Measurements from ENCODE around the gene CSRP3. TPM values are rescaled to one million over a fixed set of nuclear protein-coding genes. Genes with fewer than 3 reads are reported as not detected.

CSRP3 gene
- not detected in 2 replicates for polyA plus RNA-seq (2013)

DNA sequence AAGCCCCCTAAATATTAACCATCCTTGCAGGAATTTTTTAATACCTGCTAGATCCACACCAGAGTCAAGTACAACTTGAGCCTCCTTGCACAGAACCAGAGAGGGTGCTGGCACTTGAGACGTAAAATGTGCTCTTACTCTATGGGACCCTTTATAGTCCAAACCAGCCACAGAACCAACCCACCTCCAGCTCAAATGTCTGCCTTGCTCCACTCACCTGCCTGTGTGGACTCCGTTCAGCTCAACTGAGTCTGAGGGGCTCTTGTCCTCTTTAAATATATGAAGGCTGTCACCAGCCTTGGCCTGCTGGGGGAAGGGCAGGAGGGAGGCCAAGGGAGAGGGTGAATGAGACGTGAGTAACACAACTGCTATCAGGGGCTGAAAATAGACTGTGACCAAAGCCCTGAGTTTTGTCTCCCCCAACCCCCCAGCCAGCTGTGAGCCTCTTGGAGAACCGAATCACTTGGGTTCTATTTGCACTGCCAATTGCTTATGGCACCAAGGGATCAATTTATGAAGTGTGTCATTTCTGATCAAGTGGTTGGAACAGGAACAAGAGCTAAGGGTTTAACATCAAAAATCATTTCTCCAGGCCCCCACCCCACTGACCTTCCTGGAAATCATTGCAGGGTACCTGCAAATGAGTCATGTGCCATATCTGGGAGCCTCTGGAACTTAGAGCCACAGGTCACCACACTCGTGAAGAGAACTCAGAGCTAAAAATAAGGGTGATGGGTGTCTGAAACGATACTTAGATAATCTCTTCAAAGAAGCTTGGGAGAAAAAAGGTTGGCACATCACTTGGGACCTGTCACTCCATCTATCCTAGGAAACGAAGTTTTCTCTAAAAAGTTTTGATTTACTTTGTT lies at the start of gene CSRP3:
TSS of gene CSRP3 (minus strand) at position 247 of the 869 bp plus-strand sequence. CDS start 9,535 bp downstream, outside the sequence.
- Histone ChIP-seq H3K18ac (ENCODE audit: low read length) (no peak within 1 kb of the TSS), H3K14ac (ENCODE audit: low read length) (no peak within 1 kb of the TSS), H3K23ac (ENCODE audit: low read length) (no peak within 1 kb of the TSS), H3K9ac (ENCODE audit: low read length) (no peak within 1 kb of the TSS), H3K4me1 (ENCODE audit: control insufficient read depth in 1 of 2, insufficient read depth in 2 of 2, low read length in 2 of 2) (no peaks in the 10 kb centered on the region), H3K4ac (ENCODE audit: low read depth, low read length) (no peak within 1 kb of the TSS), H3K4me2 (ENCODE audit: low read length) (no peak within 1 kb of the TSS), H2AK5ac (ENCODE audit: low read length) (no peak within 1 kb of the TSS), H3K27ac (ENCODE audit: low read depth, low read length) (no peak within 1 kb of the TSS), H4K12ac (ENCODE audit: low read depth, low read length) (no peak within 1 kb of the TSS), H4K91ac (ENCODE audit: low read depth, low read length) (no peak within 1 kb of the TSS), H2BK5ac (ENCODE audit: low read depth, low read length, poor library complexity) (no peak within 1 kb of the TSS), H2BK120ac (ENCODE audit: insufficient read depth, low read length, poor library complexity) (no peak within 1 kb of the TSS), H2BK12ac (ENCODE audit: low read length) (no peak within 1 kb of the TSS), H3K27me3 (ENCODE audit: insufficient read depth, low read length) (no peaks in the 10 kb centered on the region), H4K8ac (ENCODE audit: low read depth, low read length) (no peak within 1 kb of the TSS), H3K4me3 (ENCODE audit: low read depth, low read length) (no peak within 1 kb of the TSS), H2AFZ (ENCODE audit: insufficient read depth, low read length, poor library complexity) (no peak within 1 kb of the TSS), H3K79me2 (ENCODE audit: control insufficient read depth, insufficient read depth, low read length, poor library complexity) (no peaks in the 10 kb centered on the region), H3K9me3 (ENCODE audit: insufficient read depth, low read depth, low read length) (peaks cover 2% of the 10 kb centered on the region), H3K36me3 (ENCODE audit: control insufficient read depth in 1 of 2, insufficient read depth in 2 of 2, low read length in 2 of 2) (no peaks in the 10 kb centered on the region), H3K79me1 (ENCODE audit: low read length) (no peaks in the 10 kb centered on the region)
- DNase-seq, result no peak
- WGBS (ENCODE audit: extremely low coverage, insufficient coverage, insufficient read length), result no CpG with 5 or more reads among the region's 7 CpGs

DNA sequence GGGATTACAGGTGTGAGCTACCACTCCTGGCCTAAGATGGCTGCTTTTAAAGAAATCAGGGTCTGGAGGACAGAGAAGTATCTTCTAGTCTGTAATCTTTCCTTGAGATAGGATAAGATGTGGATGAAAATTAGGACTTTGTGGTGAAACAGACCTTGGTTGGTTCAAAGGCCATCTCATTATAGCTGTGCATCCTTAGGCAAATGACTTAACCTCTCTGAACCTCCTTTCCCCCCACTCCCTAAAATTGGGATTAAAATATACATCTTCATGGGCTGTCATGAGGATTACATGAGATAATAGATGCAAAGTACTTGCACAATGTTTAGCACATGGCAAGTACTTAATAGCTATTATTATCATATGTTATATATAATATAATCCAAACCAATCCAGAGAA lies 49.8 kb upstream of the CSRP3 start:
- Histone ChIP-seq H3K23ac (ENCODE audit: low read length) (no peak overlapping the region), H2AK5ac (ENCODE audit: low read length) (no peak overlapping the region), H3K36me3 (ENCODE audit: control insufficient read depth in 1 of 2, insufficient read depth in 2 of 2, low read length in 2 of 2) (no peaks in the 10 kb centered on the region), H3K9me3 (ENCODE audit: insufficient read depth, low read depth, low read length) (peaks cover 3% of the 10 kb centered on the region), H3K18ac (ENCODE audit: low read length) (no peak overlapping the region), H3K79me2 (ENCODE audit: control insufficient read depth, insufficient read depth, low read length, poor library complexity) (no peaks in the 10 kb centered on the region), H2BK5ac (ENCODE audit: low read depth, low read length, poor library complexity) (no peak overlapping the region), H3K9ac (ENCODE audit: low read length) (no peak overlapping the region), H3K27me3 (ENCODE audit: insufficient read depth, low read length) (no peaks in the 10 kb centered on the region), H3K14ac (ENCODE audit: low read length) (no peak overlapping the region), H3K4me2 (ENCODE audit: low read length) (no peak overlapping the region), H4K12ac (ENCODE audit: low read depth, low read length) (no peak overlapping the region), H3K27ac (ENCODE audit: low read depth, low read length) (no peak overlapping the region), H4K8ac (ENCODE audit: low read depth, low read length) (no peak overlapping the region), H3K4me3 (ENCODE audit: low read depth, low read length) (no peak overlapping the region), H2BK120ac (ENCODE audit: insufficient read depth, low read length, poor library complexity) (no peak overlapping the region), H3K4ac (ENCODE audit: low read depth, low read length) (no peak overlapping the region), H2AFZ (ENCODE audit: insufficient read depth, low read length, poor library complexity) (no peak overlapping the region), H3K4me1 (ENCODE audit: control insufficient read depth in 1 of 2, insufficient read depth in 2 of 2, low read length in 2 of 2) (peaks cover 0 to 2% of the 10 kb centered on the region in 2 experiments), H3K79me1 (ENCODE audit: low read length) (no peaks in the 10 kb centered on the region), H4K91ac (ENCODE audit: low read depth, low read length) (no peak overlapping the region), H2BK12ac (ENCODE audit: low read length) (no peak overlapping the region)
- DNase-seq, result no peak

DNA sequence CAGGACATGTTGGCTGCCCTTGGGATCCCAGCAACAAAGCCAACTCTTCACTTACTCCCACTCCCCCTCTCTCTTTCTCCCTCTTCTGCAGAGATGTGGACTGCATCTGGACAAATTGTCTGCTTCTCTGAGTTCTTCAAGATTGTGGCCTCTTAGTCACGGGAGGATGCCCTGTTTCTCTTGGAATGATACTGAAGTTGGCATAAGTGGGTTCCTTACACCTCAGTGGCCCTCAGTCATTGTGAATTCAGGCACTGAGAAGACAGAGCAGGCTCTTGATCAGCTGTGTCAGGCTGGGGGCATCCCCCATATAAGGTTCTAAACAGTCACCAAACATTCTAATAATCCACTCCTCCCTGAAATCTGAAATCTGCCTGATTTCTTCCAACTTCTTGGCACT lies 45.0 kb upstream of the CSRP3 start:
- WGBS (ENCODE audit: extremely low coverage, insufficient coverage, insufficient read length), result no CpG with 5 or more reads among the region's 1 CpG
- H4K8ac ChIP-seq (ENCODE audit: low read depth, low read length), result no peak overlapping the region
- peaks cover 8% of the 10 kb centered on the region for H3K79me2 ChIP-seq (ENCODE audit: control insufficient read depth, insufficient read depth, low read length, poor library complexity)
- no peaks in the 10 kb centered on the region for H3K9me3 ChIP-seq (ENCODE audit: insufficient read depth, low read depth, low read length)
- no peak overlapping the region for H3K4me2 ChIP-seq (ENCODE audit: low read length)
- no peak overlapping the region for H4K91ac ChIP-seq (ENCODE audit: low read depth, low read length)
- peaks cover 16% of the 10 kb centered on the region for H3K79me1 ChIP-seq (ENCODE audit: low read length)
- H3K27me3 ChIP-seq (ENCODE audit: insufficient read depth, low read length), result no peaks in the 10 kb centered on the region
- H3K36me3 ChIP-seq (ENCODE audit: control insufficient read depth in 1 of 2, insufficient read depth in 2 of 2, low read length in 2 of 2), result no peaks in the 10 kb centered on the region
- no peak overlapping the region for H3K9ac ChIP-seq (ENCODE audit: low read length)
- no peak overlapping the region for H3K4me3 ChIP-seq (ENCODE audit: low read depth, low read length)
- peaks cover 18% of the 10 kb centered on the region in 2 experiments for H3K4me1 ChIP-seq (ENCODE audit: control insufficient read depth in 1 of 2, insufficient read depth in 2 of 2, low read length in 2 of 2)
- no peak overlapping the region for H3K27ac ChIP-seq (ENCODE audit: low read depth, low read length)
- no peak overlapping the region for H3K14ac ChIP-seq (ENCODE audit: low read length)
- H3K23ac ChIP-seq (ENCODE audit: low read length), result no peak overlapping the region
- H2BK12ac ChIP-seq (ENCODE audit: low read length), result no peak overlapping the region
- no peak overlapping the region for H3K18ac ChIP-seq (ENCODE audit: low read length)
- no peak overlapping the region for H2BK120ac ChIP-seq (ENCODE audit: insufficient read depth, low read length, poor library complexity)
- no peak overlapping the region for H2BK5ac ChIP-seq (ENCODE audit: low read depth, low read length, poor library complexity)
- no peak for DNase-seq
- H4K12ac ChIP-seq (ENCODE audit: low read depth, low read length), result no peak overlapping the region
- H2AFZ ChIP-seq (ENCODE audit: insufficient read depth, low read length, poor library complexity), result no peak overlapping the region
- no peak overlapping the region for H2AK5ac ChIP-seq (ENCODE audit: low read length)
- no peak overlapping the region for H3K4ac ChIP-seq (ENCODE audit: low read depth, low read length)

DNA sequence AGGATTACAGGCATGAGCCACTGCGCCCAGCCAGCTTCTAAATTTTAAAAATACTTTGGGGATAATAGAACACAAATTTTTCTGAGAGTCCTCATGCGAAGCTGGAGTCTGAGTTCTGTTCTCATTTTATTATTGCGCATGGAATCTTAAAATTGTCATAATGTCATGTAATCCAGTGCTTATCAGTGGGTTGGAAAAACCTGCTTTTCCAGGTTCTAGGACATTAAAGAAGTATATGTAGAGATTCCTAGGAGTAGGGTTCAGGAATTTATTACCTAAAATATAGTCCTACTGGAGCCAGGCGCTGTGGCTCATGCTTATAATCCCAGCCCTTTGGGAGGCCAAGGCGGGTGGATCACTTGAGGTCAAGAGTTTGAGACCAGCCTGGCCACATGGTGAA lies 43.6 kb upstream of the CSRP3 start:
- H3K79me1 ChIP-seq (ENCODE audit: low read length), result peaks cover 22% of the 10 kb centered on the region
- no peak overlapping the region for H2BK12ac ChIP-seq (ENCODE audit: low read length)
- no peaks in the 10 kb centered on the region for H3K36me3 ChIP-seq (ENCODE audit: control insufficient read depth in 1 of 2, insufficient read depth in 2 of 2, low read length in 2 of 2)
- no peak overlapping the region for H3K14ac ChIP-seq (ENCODE audit: low read length)
- H3K27ac ChIP-seq (ENCODE audit: low read depth, low read length), result peak overlapping the region; percentile 6
- WGBS (ENCODE audit: extremely low coverage, insufficient coverage, insufficient read length), result no CpG with 5 or more reads among the region's 5 CpGs
- H4K12ac ChIP-seq (ENCODE audit: low read depth, low read length), result no peak overlapping the region
- H4K91ac ChIP-seq (ENCODE audit: low read depth, low read length), result no peak overlapping the region
- no peak overlapping the region for H2AK5ac ChIP-seq (ENCODE audit: low read length)
- no peak overlapping the region for H2BK5ac ChIP-seq (ENCODE audit: low read depth, low read length, poor library complexity)
- H3K9ac ChIP-seq (ENCODE audit: low read length), result no peak overlapping the region
- H3K4ac ChIP-seq (ENCODE audit: low read depth, low read length), result no peak overlapping the region
- no peaks in the 10 kb centered on the region for H3K27me3 ChIP-seq (ENCODE audit: insufficient read depth, low read length)
- DNase-seq, result peak; percentile 70 to 99
- peaks cover 18 to 19% of the 10 kb centered on the region in 2 experiments for H3K4me1 ChIP-seq (ENCODE audit: control insufficient read depth in 1 of 2, insufficient read depth in 2 of 2, low read length in 2 of 2)
- no peak overlapping the region for H3K4me3 ChIP-seq (ENCODE audit: low read depth, low read length)
- no peak overlapping the region for H3K18ac ChIP-seq (ENCODE audit: low read length)
- H3K4me2 ChIP-seq (ENCODE audit: low read length), result no peak overlapping the region
- H3K9me3 ChIP-seq (ENCODE audit: insufficient read depth, low read depth, low read length), result no peaks in the 10 kb centered on the region
- no peak overlapping the region for H2AFZ ChIP-seq (ENCODE audit: insufficient read depth, low read length, poor library complexity)
- no peak overlapping the region for H4K8ac ChIP-seq (ENCODE audit: low read depth, low read length)
- peaks cover 13% of the 10 kb centered on the region for H3K79me2 ChIP-seq (ENCODE audit: control insufficient read depth, insufficient read depth, low read length, poor library complexity)
- H2BK120ac ChIP-seq (ENCODE audit: insufficient read depth, low read length, poor library complexity), result no peak overlapping the region
- H3K23ac ChIP-seq (ENCODE audit: low read length), result no peak overlapping the region

All from trophoblast cell (in vitro differentiated cells and primary cell).